Motor neuron (in vitro differentiated cells): ENCODE results near the gene GUCA2B. TPM values are rescaled to one million over a fixed set of nuclear protein-coding genes. Genes with fewer than 3 reads are reported as not detected.

Experiments used
- ATAC-seq, 8 experiments: fragments of 200-7000 bp; cut with Tn5 transposase; replicated peaks in 6 of 8; 2 replicates each; pipeline ENCODE4 v1.8.0; 2021; ENCODE audit warnings: mild to moderate bottlenecking in 8 of 8, moderate library complexity in 8 of 8
- H3K27ac ChIP-seq, 2 donors: fragments of 250-450 bp; sonication (Bioruptor Pico); 2 replicates each; pipeline ENCODE4 v1.9.0; 2021; ENCODE audit warnings: antibody characterized with exemption in 2 of 2, mild to moderate bottlenecking in 2 of 2, moderate library complexity in 1 of 2
- H3K4me1 ChIP-seq, 2 donors: fragments of 250-450 bp; sonication (Bioruptor Pico); replicated peaks in 1 of 2; 2 replicates each; pipeline ENCODE4 v1.6.1; 2021; ENCODE audit warnings: antibody characterized with exemption in 2 of 2, mild to moderate bottlenecking in 2 of 2, moderate library complexity in 1 of 2
- H3K4me3 ChIP-seq, 5 donors: fragments of 250-450 bp; sonication (Bioruptor Pico); 2 replicates each; pipeline ENCODE4 v1.9.0; 2021; ENCODE audit warnings: antibody characterized with exemption in 5 of 5, mild to moderate bottlenecking in 5 of 5, moderate library complexity in 4 of 5
- WGBS, 10 experiments: fragments of 450-650 bp; shearing (Covaris generic); methylation state at CpG; one replicate each; pipeline ENCODE4 v1.0.0; 2022; 5-methylcytosine and 5-hydroxymethylcytosine counted together
- in situ Hi-C, 9 experiments: fragments of 400-800 bp; cut with MboI; loops; one replicate each; pipeline ENCODE4 v1.15.0; 2021; ENCODE audit warnings: low sequenced_read_pairs in 9 of 9, low pct_unique_long_range_greater_than_20kb in 2 of 9; ENCODE audit not compliant: unreplicated experiment in 9 of 9
- total RNA-seq, 8 experiments: library from RNA; unstranded; fragments of 300-600 nt; gene quantifications; 2 replicates each; pipeline versions ENCODE4 v1.2.3 to v1.2.4, GENCODE V29; 2022

GUCA2B gene
- total RNA-seq, 8 experiments from 2014 or later, result not detected

GRCh38 chr1:42183957-42184268 lies 30.7 kb downstream of the GUCA2B start:
- no peak overlapping the region for H3K27ac ChIP-seq
- 86 to 100% (median 96%) methylated on average over 1 to 6 of the region's 6 CpGs for WGBS, 10 experiments
- in situ Hi-C loops, result no loop called here
- peaks cover 0 to 6% of the 10 kb centered on the region in 2 donors for H3K4me1 ChIP-seq
- no peak overlapping the region for H3K4me3 ChIP-seq
- no peak for ATAC-seq

- peaks cover 0 to 6% of the 10 kb centered on the region in 2 donors for H3K4me1 ChIP-seq
- H3K4me3 ChIP-seq, result no peak overlapping the region
- WGBS, 10 experiments, result 91 to 100% (median 96%) methylated on average over 1 to 3 of the region's 3 CpGs; no CpG with 5 or more reads in 1 of the 10 experiments
- ATAC-seq, result no peak
- no peak overlapping the region for H3K27ac ChIP-seq
- in situ Hi-C loops, result no loop called here
Measured at GRCh38 chr1:42184616-42185015, 31.4 kb downstream of the GUCA2B start.

DNA sequence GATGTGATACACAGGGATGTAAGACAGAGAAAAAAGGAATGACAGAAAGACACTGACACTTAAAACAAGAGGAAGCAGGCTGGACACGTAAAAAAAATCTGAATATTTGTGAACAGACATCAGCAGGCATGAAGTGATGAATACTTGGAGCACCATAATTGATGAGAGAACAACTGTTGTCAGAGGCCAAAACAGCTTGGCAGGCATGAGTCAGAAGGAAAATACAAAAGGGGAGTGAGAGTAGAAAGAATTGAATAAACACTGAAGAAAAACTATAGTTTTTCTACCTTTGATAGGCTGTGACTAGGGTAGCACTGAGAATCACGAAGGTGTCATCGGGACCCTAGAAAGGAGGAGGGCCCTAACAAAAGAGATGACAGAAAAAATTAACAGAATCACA lies 32.9 kb downstream of the GUCA2B start:
- H3K4me1 ChIP-seq, result peaks cover 0 to 6% of the 10 kb centered on the region in 2 donors
- in situ Hi-C loops, result no loop called here
- no peak overlapping the region for H3K27ac ChIP-seq
- H3K4me3 ChIP-seq, result no peak overlapping the region
- peak in 7 of 8 experiments; percentile 22 to 91 (median 87) for ATAC-seq
- 17 to 88% (median 54%) methylated on average over 2 to 3 of the region's 3 CpGs for WGBS, 10 experiments

DNA sequence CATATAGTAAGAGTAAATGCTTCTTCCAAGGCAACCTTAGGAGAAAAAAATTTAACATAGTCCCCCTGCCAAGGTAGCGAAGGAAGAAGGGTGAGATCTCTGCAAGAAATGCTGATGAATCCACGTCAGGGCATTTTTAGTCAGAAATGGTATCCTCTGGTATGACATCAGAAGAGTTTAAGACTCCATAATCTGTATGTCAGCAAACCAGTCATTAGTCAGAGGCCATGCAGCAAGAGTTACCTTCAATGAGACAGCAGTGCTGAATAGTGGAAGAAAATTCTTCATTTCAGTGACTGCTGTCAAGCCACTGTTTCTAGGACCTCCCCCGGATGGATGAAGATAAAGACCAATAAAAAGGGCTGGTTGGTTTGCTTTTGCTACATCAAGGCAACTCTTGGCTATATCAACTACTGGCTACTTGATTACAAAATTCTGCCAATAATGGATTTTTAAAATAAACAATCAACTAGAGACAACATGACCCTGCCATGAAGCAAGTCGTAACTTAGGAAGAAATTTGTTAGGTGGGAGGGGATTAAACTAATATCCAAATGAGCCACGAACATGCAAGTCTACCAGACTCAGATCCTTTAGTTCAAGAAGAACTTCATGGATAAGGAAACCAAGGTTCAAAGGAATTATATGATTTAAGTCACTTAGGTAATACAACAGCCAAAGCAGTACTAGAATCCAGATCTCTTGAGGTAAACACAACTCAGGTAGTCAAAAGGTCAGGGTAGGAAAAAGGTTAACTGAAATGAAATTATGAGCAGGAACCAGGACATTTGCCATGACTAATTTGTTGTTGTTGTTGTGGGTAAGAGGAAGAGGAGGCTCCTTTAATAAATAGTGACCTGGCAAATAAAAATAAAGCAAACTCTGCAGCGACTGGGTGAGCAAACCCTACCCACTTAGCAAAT lies 37.0 kb downstream of the GUCA2B start:
- 74 to 100% (median 96%) methylated on average over 1 to 6 of the region's 6 CpGs; no CpG with 5 or more reads in 1 of the 10 experiments for WGBS, 10 experiments
- H3K4me3 ChIP-seq, result no peak overlapping the region
- H3K27ac ChIP-seq, result no peak overlapping the region
- peaks cover 0 to 6% of the 10 kb centered on the region in 2 donors for H3K4me1 ChIP-seq
- ATAC-seq, result no peak
- in situ Hi-C loops, result no loop called here

GRCh38 chr1:42191319-42191718 lies 38.1 kb downstream of the GUCA2B start:
- H3K4me1 ChIP-seq, result peaks cover 0 to 6% of the 10 kb centered on the region in 2 donors
- in situ Hi-C loops, result no loop called here
- no peak overlapping the region for H3K4me3 ChIP-seq
- no peak overlapping the region for H3K27ac ChIP-seq
- 60 to 100% (median 97%) methylated on average over 2 to 8 of the region's 8 CpGs; no CpG with 5 or more reads in 5 of the 10 experiments for WGBS, 10 experiments
- ATAC-seq, result no peak

DNA sequence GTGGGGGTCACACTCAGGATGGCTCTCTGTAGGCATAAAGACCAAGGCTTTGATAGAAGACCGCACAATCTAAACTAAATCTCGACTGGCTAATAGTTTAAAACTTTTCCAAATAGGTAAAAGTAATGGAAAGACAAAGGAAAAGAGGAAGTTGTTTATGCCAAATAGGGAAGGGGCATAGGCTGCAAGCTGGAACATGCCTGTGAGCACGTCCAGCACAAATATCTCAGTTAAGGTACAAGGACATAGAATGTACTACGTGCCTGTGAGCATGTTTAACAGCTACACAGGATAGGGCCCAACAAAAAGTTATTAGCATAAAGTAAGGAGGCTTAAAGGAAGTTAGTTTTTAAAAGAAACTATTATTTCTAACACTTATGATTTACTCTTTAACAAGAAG lies 38.9 kb downstream of the GUCA2B start:
- no peak overlapping the region for H3K27ac ChIP-seq
- in situ Hi-C loops, result no loop called here
- no peaks in the 10 kb centered on the region for H3K4me1 ChIP-seq
- no peak overlapping the region for H3K4me3 ChIP-seq
- ATAC-seq, result no peak
- WGBS, 10 experiments, result 84 to 96% (median 90%) methylated on average over 2 to 4 of the region's 4 CpGs; no CpG with 5 or more reads in 1 of the 10 experiments

GRCh38 chr1:42195841-42196240 lies 42.6 kb downstream of the GUCA2B start:
- H3K4me1 ChIP-seq, result no peaks in the 10 kb centered on the region
- in situ Hi-C loops, result no loop called here
- no peak for ATAC-seq

GRCh38 chr1:42198251-42198650 lies 45.0 kb downstream of the GUCA2B start:
- H3K4me1 ChIP-seq, result no peaks in the 10 kb centered on the region
- WGBS, 10 experiments, result 87 to 97% (median 93%) methylated on average over 4 to 5 of the region's 5 CpGs
- ATAC-seq, result no peak
- H3K4me3 ChIP-seq, result no peak overlapping the region
- in situ Hi-C loops, result no loop called here
- H3K27ac ChIP-seq, result no peak overlapping the region

More at GRCh38 chr1:42195841-42196240, 42.6 kb downstream of the GUCA2B start:
- Histone ChIP-seq H3K4me3 (no peak overlapping the region), H3K27ac (no peak overlapping the region)
- 71 to 100% (median 97%) methylated on average over 1 to 3 of the region's 3 CpGs; no CpG with 5 or more reads in 3 of the 10 experiments for WGBS, 10 experiments

- Histone ChIP-seq H3K4me1 (no peaks in the 10 kb centered on the region), H3K27ac (no peak overlapping the region), H3K4me3 (no peak overlapping the region)
- in situ Hi-C loops, result loop anchor here in 1 of 9 experiments (25.0 kb wide), 1 partner anchor 110 kb away; no protein-coding TSS in a partner anchor
- ATAC-seq, result no peak
Measured at GRCh38 chr1:42201986-42202385, 48.8 kb downstream of the GUCA2B start.

Other genes starting within 250 kb of the GUCA2B start
- gene HIVEP3, start 234.5 kb upstream of the GUCA2B start, total RNA-seq, result 1 to 10 TPM; 3.1 to 8.0 (median 4.6) TPM
- not detected for gene GUCA2A, start 11.3 kb downstream of the GUCA2B start, total RNA-seq
- 10 to 100 TPM; 17.8 to 42.4 (median 32.2) TPM for gene FOXJ3, start 181.8 kb downstream of the GUCA2B start, total RNA-seq
- gene RIMKLA, start 227.4 kb downstream of the GUCA2B start, total RNA-seq, result 1 to 10 TPM in 5 of 8 experiments, under 1 TPM in 3; 0.14 to 8.6 (median 7.0) TPM